Activated CD4-positive, alpha-beta T cell treated with anti-CD3 and anti-CD28 coated beads, Interleukin-2, amount 50 U/mL, for 4 hours (primary cell): Measurements from ENCODE around the gene PNKP.

Experiments used
- DNase-seq, 2 experiments: peaks; one replicate each; pipeline ENCODE4 v3.0.0-alpha.2; 2020

The PNKP gene

DNA sequence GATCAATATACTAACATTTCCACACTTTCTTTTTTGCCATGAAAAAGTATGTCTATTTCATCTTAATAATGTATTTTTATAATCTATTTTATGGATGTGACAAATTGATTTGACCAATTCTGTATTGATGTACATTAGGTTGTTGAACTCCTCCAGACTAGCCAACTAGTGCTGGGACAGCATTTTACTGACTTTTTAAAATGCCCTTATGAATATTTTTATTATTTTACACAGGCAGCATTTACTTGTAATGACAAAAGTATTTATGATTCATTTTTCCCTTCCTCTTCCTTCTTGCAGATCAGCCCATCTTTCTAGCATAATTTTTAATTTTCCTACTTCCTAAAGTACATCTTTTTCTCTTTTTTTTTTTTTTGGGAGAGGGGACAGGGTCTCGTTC, 53.4 kb downstream of the PNKP start:
- DNase-seq = no peak

DNA sequence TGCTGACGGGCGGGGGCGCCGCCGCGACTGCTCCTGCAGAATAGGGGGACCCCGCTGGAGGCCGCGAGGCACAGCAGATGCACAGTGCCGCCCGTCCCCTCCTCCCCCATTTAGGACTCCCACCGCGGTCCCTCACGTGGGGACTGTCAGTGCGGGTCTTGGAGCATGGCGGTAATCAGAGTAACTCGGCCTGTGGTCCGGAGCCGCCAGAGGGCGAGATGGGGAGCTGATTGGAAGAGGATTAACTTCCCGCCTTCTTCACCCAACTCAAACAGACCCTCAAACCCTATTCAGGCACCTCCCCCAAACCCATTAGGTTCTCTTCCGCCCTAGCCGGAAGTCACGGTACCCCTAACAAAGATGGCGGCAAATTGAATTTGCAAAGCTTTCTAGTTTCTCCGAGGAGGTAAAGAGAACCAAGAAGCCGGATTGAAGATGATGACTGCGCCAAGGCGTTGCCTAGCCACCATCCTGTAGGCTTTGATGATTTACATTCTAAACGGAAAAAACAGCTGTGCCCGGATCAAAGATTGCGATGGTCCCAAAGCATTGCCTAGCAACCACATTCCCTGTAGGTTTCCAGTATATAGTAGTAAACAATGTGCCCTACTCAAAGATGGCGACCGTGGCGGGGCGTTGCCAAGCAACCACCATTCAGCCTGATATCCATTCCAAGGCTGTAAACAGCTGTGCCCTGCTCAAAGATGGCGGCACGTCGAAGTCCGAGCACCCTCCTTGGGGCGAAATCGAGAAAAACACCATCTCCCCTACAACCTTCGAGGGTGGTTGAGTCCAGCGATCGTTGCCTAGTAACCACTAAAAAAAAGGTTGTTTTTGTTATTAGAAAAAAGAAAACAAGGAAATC, 54.1 kb downstream of the PNKP start, which contains the start of gene FUZ:
FUZ (minus strand) TSS at position 296 of the 865 bp plus-strand sequence; CDS start at position 110, 186 bp downstream.
- DNase-seq = peak; percentile 87 to 88

DNA sequence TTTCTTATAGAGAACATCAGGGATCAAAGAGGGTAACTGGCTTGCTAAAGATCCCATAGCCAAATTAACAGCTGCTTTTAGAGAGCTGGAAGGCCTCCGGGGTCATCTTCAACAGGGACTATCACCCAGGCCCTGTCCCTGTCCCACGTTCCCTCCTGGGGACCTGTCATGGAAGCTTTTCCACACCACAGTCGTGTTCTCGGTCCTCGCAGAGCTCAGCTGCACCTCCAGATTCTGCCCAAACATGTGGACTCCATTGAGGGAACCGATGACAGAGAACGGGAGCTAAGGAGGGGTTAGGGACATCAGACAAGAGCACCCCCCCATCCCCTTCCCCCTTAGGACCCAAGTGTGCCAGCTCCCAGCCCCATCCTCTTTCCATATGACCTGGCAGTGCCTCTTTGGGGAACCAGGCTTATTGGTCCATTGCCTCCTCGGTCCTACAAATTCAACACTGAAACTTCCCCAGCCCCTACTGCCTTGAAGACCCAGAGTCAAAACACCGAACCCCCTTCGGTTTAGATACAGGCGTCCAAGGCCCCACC, 54.9 kb downstream of the PNKP start:
- DNase-seq = no peak

DNA sequence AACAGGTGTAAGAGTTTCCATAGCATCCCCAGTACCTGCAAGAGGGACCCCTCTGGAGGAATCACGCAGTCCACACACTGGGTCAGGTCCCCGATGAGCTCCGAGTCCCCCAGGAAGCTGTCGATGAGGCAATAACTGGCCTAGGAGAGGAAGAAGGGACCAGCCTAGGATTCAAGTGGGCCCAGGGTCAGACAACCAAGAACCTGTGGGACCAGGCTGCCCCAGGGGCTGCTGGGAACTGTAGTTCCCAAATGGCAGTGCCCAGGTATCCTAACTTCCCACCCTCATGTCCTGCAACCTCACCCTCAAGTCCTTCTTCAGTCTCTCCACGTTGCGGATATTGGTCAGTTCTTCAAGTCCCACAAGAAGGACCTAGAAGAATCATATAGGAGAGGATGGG, 56.0 kb downstream of the PNKP start:
- no peak for DNase-seq
